ENCODE measurements around the gene CRYBG3.
A peak's percentile ranks its signal among the peaks of the same experiment; 100 is the strongest.
"Not testable (repeated sequence)": the region's sequence is repeated elsewhere in the genome, so short reads cannot be mapped to it uniquely, and the experiment has no call there.

The CRYBG3 gene

DNA sequence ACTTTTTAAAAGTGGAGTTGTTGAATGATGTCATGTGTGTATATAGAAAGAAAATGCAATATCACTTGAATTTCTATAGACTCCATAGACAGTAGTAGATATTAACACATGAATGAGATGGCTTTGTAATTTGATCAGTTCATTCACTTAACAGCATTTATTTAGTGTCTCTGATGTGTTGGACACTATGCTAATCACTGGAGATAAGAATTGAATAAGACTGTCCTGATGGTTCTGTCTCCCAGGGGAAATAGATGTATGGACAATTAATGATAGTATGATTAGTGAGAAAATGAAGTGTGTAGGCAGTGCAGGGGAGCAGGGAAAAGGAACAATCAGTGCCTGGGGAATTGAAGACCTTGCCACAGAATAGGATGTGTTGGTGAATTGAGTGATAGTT, 77.5 kb downstream of the CRYBG3 start:
- DNase-seq (ENCODE audit: low spot score): no peak

DNA sequence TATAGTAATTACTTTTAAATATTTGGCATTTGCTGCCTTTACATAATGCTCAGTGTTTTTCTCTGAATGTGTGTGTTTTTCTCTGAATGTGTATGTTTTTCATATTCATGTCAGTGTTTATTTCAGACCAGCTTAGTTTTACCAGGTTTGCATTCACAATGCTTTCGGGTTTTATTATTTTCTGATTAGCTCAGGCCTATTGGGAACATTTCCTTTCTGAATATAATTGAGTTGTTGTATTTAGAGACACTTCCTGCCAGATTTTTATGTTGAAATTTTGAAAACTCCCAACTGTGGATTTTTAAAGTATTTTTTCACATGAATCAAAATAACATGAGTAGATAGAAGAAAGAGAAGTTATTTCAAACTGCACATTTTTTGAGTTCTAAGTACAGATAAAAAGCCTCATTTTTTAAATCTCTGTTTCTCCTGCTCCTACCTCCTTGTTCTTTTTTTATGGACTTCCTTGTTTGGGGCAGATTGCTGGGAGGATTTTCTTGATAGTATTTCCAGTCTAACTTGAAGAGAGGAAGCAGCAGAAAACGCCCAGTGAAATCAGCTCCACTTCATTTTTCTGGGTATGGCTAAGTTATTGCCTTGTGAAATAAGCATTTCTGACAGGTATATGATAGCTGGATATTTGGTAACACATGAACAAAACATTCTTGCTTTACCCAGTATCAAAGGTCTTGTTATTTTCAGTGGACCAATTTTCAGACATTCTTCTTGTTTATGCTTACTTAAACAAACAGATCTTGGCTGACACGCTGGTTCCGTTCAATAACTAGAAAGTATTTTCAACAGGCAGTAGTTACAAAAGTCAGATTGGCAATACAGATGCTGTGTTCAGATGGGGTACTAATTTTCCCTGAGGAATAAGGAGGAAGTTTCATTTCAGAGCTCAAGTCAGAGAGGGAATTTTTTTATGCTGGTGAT, 79.8 kb downstream of the CRYBG3 start:
- no peak for DNase-seq (ENCODE audit: low spot score)

DNA sequence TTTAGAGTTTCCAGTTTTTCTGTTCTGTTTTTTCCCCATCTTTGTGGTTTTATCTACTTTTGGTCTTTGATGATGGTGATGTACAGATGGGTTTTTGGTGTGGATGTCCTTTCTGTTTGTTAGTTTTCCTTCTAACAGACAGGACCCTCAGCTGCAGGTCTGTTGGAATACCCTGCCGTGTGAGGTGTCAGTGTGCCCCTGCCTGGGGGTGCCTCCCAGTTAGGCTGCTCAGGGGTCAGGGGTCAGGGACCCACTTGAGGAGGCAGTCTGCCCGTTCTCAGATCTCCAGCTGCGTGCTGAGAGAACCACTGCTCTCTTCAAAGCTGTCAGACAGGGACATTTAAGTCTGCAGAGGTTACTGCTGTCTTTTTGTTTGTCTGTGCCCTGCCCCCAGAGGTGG, 88.0 kb downstream of the CRYBG3 start:
- not testable (repeated sequence) for DNase-seq (ENCODE audit: low spot score)

DNA sequence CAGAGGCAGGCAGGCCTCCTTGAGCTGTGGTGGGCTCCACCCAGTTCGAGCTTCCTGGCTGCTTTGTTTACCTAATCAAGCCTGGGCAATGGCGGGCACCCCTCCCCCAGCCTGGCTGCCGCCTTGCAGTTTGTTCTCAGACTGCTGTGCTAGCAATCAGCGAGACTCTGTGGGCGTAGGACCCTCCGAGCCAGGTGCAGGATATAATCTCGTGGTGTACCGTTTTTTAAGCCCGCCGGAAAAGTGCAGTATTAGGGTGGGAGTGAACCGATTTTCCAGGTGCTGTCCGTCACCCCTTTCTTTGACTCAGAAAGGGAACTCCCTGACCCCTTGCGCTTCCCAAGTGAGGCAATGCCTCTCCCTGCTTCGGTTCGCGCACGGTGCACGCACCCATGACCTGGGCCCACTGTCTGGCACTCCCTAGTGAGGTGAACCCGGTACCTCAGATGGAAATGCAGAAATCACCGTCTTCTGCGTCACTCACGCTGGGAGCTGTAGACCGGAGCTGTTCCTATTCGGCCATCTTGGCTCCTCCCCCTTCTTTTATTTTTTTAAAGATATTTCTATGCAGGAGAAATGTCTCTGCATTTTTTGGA, 88.5 kb downstream of the CRYBG3 start:
- not testable (repeated sequence) for DNase-seq (ENCODE audit: low spot score)

DNA sequence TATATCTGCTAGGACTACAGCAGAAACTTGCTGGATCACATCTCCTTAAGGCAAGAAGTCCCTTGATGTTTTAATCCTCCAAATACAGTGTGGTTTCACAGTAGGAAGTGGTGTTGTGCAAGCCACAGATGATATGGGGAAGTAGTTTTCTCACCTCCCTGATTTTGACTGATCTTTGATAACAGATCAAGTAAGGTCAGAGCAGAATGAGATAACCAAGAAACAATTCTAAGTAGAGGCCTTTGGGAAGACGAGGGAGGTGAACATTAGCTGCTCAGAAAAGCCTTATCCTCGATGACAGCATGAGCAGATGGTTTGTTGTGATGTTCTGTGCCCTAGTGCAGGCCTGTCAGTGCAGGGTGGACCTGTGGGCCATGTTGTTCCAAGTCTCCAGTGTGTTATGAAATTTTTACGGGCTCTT, 89.1 kb downstream of the CRYBG3 start:
- no peak for DNase-seq (ENCODE audit: low spot score)

DNA sequence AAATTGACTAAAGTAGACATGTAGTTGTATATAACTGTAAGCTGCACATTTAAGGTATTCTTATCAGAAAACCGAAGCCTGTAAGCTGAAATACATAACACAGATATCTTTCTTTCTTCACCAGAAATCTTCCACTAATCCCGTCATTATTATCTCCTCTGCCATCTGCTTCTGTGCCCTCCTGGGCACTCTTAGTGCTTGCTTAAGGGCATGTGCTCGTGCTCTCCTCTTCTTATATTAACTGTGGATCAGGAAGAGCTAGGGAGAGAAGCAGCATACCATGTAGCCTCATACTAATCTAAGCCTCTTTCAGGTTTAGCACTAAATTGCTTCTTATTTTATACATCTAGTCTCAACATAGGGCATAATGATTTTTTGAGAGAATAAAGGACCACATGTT, 89.6 kb downstream of the CRYBG3 start:
- DNase-seq (ENCODE audit: low spot score): no peak

DNA sequence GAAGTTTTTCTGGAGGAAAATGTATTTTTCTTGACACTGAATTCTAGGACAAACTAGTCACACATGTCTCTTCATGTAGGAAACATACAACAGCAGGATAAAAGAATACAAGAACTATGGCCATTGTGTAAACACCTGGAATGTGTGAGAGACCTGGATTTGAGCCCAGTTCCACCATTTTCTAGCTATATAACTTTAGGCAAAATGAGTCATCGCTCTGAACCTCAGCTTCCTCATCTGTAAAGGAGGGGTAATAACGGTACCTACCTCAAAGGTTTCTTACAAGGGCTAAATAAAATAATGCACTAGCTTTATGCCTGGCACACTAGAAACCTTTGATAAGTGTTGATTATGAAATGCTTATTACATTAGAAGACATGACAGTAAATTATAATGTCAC, 92.6 kb downstream of the CRYBG3 start:
- no peak for DNase-seq (ENCODE audit: low spot score)

DNA sequence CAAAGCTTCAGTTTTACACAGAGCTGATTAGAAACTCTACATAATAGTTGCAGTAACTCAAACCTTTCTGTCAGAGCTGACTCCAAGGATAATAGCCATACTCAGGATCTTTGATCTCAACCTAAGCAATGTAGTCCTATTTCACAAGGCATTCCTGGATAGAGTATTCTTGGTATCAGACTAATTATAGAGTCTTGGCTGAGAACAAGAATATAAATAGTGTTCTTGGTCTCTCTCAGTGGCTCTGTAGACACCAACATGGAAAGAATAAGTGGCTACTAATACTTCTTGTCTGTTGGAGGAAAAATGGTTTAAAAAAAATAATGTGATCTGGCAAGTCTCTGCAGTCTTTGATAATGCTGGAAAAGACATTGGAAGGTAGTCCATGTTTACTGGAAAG, 94.8 kb downstream of the CRYBG3 start:
- DNase-seq (ENCODE audit: low spot score): no peak

DNA sequence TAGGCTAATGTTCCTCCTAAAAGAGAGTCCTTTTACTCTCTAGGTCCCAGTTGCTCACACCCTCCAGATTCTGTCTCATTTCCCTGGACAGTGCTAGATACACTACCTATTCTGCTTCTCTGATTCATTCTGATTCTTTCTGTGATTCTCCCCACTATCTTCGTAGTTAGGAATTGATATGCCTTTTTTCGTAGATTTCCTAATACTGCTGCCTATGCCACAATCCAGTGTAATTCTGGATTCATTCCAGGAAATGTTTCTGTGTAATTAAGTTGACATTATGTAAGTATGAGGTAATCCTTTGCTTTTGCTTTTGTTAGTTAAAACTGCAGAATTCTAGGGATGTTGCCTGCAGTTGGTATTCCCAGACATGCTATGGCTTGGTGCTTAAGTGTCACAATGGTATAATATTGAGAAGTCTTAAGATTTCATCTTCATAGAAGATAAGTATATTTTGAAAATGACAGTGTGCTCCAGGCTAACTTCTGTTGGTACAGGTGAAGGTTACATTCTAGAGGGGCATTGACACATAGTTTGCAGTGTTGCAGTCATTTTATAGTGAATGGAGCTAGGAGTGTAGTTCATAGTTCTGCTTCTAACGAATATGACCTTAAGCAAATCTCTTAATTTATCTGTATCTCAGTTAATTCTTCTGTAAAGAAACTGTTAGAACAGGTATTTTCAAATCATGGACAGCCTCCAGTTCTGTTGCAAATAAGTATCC, 96.2 kb downstream of the CRYBG3 start:
- DNase-seq (ENCODE audit: low spot score): no peak

DNA sequence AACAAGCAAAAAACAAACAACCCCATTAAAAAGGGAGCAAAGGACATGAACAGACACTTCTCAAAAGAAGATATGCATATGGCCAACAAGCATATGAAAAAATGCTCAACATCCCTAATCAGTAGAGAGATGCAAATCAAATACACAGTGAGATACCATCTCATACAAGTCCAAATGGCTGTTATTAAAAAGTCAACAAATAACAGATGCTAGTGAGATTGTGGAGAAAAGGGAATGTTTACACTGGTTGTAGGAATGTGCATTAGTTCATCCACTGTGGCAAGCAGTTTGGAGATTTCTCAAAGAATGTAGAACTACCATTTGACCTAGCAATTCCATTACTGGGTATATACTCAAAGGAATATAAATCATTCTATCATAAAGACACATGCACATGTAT, 105.9 kb downstream of the CRYBG3 start:
- DNase-seq (ENCODE audit: low spot score): no peak

DNA sequence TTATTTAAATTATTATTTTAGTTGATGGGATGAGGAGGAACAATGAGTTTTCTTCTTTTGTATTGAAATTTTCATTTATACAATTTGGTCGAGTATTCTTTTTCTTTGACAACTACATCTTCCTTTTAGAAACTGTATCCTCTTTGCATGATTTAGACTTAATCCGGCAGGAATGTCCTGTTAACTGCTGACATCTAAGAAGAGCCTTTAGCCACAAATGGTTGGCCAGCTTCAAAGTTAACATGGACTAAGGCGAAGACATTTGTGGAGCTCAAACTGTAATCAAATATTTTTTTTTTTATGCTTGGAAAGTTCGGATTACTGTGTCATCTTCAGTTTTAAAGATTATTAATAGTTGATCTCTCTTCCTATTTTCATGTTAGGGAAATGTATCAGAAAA, 107.2 kb downstream of the CRYBG3 start:
- no peak for DNase-seq (ENCODE audit: low spot score)

DNA sequence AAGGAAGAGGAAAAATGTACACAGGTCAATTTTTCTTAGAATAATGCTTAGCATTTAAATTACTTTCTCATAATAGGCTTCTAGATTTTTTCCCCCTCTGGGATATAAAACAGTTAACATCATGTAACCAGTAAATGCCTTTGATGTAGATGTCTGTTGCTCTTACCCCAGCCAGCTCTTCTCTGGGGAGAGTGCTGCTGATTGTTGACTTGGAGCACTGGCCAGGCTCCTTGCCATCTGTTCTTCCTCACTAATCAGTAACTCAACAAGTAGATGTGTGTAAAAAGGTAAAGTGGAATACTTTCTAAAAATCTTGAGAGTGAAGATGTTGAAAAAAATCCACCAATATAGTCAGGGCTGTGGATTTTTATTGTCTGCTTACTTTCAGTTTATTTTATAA, 108.2 kb downstream of the CRYBG3 start:
- DNase-seq (ENCODE audit: low spot score): no peak

DNA sequence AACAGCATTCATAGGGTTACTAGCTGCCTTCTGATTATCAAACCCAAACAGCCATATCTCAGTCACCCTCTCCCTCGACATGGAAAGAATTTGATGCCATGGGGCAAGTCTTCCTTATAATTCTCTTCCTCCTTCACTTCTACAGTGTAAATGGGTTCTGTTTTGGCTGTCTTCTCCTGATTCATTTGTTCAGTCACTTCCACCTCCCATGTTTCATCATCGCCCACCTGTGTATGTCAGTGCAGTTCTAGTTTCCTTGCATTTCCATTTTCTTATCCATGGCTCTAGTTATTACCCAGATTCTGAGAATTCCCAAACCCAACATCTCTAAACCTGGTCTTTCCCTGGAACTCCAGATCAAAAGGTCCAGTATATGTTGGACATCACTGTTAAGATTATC, 109.4 kb downstream of the CRYBG3 start:
- DNase-seq (ENCODE audit: low spot score): no peak

DNA sequence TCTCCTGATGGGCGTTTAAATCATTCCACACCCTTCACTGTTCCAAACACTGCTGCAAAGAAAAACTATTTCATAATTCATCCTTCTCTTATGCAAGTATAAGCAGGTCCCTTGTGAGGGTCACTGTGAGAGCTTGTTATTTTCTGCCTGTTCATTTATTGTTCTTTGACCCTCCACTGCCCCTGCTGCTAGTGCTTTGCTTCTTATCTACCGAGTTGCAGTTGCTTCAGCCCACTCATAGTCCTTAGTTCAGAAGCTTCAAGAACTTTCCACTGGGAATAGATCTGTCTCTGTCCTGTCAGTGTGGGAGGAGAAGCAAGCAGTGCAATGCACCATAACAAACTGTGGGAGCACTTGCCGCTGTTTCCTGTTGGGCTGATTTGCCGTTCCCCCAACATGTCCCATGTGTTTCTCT, 110.6 kb downstream of the CRYBG3 start:
- DNase-seq (ENCODE audit: low spot score): no peak

DNA sequence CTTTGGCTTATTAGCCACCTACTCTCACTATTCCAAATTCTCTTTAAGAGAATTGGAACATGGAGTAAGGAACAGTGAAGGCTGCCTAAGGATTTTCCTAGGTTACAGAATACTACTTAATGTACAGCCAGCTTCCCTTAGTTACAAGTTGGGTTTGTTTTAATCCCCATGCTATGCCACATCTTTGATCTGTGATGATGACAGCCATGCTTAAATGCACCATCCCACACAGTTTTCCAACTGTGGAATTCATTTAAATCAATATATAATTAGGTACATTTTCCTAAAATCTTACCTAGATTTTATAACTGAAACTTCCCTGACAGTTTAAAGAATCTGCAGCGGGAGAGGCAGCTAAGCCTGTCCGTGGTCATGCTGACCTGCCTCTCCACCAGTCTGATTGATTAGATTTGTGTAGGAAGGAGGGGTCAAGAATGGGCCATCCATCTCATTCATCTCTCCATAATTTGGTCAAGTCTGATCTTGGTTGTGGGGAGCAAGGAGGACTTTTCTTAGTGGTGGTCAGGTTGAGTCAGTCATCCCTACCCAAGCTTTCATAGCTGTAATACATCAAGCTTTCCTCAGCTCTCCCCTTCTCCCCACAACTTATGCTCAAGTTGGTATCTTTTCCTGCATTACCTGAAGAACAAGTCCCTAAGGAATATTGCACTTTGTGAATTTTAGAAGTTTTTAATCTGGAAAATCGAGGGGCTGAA, 113.3 kb downstream of the CRYBG3 start:
- no peak for DNase-seq (ENCODE audit: low spot score)

DNA sequence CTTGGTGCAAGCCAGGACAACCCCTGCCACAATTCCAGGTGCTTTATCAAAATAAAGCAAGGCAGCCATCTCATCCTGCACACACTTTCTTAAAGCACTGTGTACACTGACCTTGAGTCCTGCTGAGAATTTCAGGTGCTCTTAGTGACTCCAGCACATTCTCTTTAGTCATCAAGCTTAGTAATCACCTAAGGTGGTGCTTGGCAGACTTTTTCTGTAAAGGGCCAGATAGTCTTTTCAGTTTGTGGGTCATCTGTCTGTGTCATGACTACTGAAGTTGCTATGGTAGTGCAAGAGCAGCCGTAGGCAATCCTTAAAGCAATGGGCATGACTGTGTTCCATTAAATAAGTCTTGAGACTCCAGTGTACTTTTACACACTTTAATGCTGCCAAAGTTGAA, 114.0 kb downstream of the CRYBG3 start:
- no peak for DNase-seq (ENCODE audit: low spot score)

DNA sequence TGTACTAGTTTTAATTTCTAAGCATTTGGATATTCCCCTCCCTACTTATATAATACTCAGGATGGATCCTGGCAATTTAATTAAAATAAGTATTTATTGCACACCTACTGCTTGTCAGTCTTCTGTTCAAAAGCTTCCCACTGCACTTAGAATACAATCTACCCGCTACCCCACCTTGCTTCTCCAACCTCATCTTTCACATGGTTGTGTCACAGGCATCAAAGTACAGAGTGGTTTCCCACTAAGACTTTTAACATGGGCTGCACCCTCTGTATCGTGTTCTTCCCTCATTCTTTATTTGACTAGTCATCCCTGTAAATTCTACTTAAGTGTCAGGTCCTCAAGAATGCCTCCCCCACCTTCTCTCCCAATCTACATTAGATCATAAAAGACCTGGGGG, 115.4 kb downstream of the CRYBG3 start:
- no peak for DNase-seq (ENCODE audit: low spot score)

DNA sequence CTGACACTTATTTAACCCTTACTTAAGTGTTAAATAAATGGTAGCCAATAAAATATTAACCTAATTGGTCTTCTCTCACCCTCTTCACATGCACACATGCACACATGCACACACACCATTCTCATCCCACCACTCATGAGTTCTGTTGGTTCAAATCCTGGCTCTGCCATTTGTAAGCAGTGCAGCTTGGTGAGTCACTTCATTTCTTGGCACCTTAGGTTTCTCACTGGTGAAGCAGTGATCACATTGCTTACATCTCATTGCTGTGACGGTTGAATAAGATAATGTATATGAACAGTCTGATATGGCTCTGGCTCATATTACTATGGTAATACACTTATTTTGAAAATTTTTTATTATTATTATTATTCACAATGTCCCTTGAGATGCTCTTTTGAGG, 116.6 kb downstream of the CRYBG3 start:
- DNase-seq (ENCODE audit: low spot score): peak; percentile 21

DNA sequence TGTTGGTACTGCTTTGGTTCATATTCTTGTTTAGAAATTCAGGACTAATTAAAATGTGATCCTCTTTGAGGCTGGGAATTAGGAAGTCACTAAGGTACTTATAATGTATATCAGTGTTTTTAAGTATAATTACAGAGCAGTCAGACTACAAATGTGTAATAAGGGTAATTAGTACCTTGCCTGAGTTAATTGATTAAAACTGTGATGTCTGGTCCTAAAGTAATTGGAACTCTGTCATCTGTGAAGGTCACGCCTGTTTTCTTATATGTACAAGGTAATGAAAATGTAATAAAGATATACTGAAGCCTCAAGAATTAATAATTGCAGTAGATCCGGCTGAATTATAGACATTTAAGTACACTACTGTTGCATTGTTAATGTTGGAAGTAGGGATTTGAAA, 117.6 kb downstream of the CRYBG3 start:
- DNase-seq (ENCODE audit: low spot score): no peak

DNA sequence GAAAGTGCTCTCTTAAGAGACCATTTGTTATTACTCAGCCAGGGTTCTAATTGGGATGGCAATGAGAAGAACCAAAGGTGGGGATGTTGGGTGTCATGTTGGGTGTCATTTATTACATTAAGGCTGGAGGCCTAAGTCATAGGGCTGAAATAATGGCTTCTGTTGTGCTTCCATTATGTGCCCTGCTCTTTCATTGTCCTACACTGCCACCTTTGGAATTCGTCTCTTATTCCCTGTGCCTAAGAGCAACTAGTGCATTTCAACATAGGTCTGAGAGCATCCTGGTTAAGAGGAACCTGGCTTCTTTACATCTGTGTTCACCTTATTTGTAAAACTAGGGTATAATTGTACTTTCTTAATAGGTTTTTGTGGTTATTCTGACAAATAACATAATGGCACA, 118.2 kb downstream of the CRYBG3 start:
- DNase-seq (ENCODE audit: low spot score): no peak

DNA sequence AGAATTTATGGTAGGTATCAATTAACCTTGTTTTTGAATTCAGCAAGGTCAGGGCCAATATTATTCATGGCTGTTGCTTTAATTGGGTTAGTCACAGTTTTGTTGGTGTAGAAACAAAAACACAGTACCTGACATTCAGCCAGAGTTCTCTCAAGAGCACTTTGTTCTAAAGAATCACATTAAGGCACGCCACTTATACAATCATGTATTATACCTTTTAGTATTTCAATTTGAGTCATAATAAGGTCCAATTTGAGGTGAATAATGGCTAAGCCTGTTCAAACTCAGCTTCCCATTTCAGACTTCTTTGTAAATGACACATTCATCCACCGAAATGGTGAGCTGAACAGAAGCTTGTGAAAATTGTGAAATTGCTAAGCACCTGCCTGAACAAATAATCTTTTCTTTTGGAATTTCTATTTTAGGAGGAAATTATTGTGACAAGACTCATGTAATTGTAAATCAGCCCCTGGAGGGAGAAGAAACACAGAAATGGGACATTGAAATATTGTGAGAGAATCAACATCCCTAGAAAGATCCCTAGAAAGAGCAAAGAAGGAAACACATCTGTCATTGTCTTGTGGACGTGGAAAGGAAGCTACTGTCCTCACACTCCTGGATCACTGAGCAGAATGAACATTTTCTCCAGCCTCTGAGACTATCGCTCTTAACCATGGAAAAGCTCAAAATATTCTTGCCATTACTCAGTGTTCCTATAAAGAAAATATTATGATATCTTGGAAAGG, 121.2 kb downstream of the CRYBG3 start:
- no peak for DNase-seq (ENCODE audit: low spot score)

All from RKO (cell line).